Esophagus mucosa (tissue), 1 donor: ENCODE results near the gene ANO3. TPM values are rescaled to one million over a fixed set of nuclear protein-coding genes. Genes with fewer than 3 reads are reported as not detected.
A peak's percentile ranks its signal among the peaks of the same experiment; 100 is the strongest.
"Not testable (repeated sequence)": the region's sequence is repeated elsewhere in the genome, so short reads cannot be mapped to it uniquely, and the experiment has no call there.

Source experiments
- ATAC-seq: fragments of 200-7000 bp; cut with Tn5 transposase; one replicate; pipeline ENCODE4 v1.9.1; 2020
- total RNA-seq: library from RNA; stranded (reverse); gene quantifications from one replicate; pipeline ENCODE4 v1.2.4, GENCODE V29; 2023
- donor health status: DM: yes; HTN: yes; CAD: no.

The ANO3 gene
- not detected for total RNA-seq

- peak; percentile 38 for ATAC-seq
These were observed at the start of gene ANO3 for GRCh38 chr11:26331911-26332571. Gene ANO3 (plus strand): TSS chr11:26332130. CDS start chr11:26332276, 146 bp downstream.

- no peak for ATAC-seq
These were observed 48.0 kb upstream of the ANO3 start for GRCh38 chr11:26283852-26284408.

GRCh38 chr11:26285608-26286007 lies 46.3 kb upstream of the ANO3 start:
- ATAC-seq = no peak

DNA sequence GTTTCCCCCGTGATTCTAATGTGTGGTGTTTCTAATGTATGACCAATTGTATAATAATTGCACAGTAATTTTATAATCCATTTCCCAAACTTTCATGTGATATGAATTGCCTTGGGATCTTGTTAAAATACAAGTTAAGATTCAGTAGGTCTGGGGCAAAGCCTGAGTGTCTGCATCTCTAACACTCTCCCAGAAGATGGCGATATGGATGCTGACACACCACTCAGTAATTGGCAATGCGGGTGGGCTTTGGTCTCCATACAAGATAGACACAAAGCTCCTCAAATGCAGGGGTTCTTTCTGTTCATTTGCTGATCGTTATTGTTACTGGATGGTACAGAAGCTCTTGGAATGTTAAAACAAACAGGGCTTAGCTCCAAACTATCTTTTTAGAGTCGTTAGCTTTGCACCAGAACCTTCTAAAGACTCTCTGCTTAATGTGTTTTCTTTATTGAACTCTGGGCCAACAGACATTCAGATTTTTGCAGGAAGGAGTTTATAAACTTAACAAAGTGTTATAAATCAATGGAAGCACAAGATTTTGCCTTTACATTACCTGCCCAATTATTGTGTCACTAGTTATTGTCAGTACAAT lies 45.4 kb upstream of the ANO3 start:
- ATAC-seq = no peak

GRCh38 chr11:26287067-26287518 lies 44.8 kb upstream of the ANO3 start:
- ATAC-seq = no peak

DNA sequence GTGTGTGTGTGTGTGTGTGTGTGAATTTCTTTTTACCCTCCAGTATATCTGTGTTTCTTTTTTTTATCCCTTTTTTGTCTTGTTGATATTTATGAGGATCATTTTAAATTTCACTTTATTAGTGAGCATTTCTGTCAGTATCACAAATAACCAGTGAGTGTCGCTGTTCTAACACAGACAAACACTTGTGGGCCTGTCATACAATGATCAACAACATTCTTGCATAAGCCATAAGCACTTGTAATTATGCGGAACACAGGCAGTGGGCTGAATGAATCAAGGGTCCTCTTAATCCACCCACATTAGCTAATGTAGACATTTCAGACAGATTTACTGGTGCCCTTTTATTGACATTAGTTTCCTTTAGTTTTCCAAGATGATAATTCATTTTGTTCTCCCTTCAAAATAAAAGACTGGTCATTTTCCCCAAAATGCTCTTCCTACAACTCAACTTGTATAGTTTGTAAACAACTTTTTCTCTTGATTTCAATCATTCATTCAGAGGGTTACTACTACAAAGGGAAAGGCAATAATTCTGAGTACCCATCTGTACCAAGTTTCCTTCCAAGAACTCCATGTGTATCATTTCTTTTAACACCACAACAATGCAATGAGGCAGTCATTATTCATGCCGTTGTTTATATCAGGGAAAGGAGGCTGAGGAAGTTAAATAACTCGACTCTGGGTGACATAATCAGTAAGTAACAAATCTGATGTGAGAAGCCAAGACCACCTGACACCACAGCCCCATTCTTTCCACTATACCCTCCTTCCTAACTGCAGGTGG lies 34.5 kb upstream of the ANO3 start:
- peak; percentile 80 for ATAC-seq

DNA sequence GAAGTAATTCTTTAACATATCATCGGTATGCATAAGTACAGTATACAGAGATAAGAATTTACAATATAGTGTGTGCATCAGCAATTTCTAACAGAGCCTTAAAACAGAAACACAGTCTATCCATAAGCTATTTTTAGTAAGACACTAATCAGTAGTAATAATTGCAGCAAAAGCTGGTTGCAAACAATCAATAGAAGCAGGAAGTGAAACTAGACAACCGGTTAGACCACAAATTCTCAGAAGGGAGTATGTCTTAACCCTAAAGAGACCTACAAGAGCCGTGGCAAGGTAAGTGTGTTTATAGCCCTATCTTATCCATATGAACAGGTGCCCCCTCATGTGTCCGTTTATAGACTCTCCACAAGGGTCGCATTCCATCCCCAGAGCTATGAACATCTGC lies 15.6 kb upstream of the ANO3 start:
- ATAC-seq = not testable (repeated sequence)

DNA sequence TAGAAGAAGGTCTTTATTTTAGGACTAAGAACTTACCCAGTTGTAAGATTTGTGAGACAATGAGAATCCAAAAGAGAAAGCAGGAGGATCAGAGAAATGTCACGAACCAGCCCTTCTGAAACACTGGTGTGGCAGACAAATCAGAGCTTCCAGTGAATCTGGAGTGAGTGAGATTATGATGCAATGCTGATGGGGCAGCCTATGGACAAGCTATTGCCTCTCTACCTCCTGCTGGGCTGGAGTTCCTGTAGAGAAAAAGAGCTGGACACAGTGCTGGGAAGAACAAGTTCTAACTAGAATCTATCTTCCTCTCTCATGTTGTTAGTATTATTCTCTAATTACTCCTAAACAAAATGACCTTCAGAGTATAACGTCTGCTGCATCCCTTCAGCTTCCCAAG lies 12.0 kb upstream of the ANO3 start:
- no peak for ATAC-seq

- no peak for ATAC-seq
These were observed 10.4 kb upstream of the ANO3 start for GRCh38 chr11:26321516-26321915.

- ATAC-seq = no peak
These were observed 9.4 kb upstream of the ANO3 start for GRCh38 chr11:26322335-26323067.

GRCh38 chr11:26323837-26324236 lies 8.1 kb upstream of the ANO3 start:
- ATAC-seq = no peak

DNA sequence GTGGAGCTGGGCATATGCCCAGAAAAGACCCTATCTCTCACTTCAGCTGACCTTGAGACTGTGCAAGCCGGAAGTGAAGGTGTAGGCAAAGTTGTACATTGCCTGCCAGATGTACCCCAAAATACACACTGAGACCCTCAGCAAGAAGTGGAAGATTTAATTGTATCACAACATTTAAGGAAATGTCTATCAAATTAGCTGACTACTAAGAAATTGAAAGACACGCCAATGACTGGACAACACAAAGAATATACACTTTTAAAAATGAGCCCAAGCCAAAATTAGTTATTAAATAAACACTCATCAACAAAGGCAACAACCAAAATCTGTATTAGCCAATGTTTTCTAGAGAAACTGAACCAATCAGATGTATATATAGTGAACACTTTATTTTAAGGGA lies 7.7 kb upstream of the ANO3 start:
- ATAC-seq = no peak

DNA sequence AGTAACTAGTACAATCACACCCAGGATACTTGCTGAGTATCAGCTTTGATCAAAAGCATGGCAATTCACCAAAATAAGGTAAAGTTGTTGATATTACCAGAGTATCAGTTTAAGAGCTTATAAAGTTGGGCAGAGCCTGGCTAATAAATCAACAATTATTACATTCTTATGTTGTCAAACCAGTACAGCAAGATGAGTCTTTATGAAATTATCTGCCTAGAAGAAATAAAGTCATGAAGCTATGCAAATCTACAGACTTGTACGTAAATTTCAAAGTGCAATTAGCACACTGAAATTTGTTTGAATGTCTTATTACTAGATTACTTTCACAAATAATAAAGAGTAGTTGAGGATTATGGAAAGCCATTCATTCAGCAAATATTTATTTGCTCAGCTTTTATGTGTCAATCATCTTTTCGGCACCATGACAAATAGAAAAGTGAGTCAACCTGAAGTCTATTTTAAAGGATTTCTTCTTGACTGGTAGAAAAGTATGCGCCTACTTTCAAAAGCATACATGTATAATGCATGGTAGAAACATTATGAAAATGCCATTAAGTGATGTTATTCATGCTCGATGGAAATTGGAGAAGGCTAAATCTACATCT lies 5.0 kb upstream of the ANO3 start:
- peak; percentile 87 for ATAC-seq

- no peak for ATAC-seq
These were observed 2.7 kb upstream of the ANO3 start for GRCh38 chr11:26329206-26329605.

GRCh38 chr11:26330262-26330661 lies 1.7 kb upstream of the ANO3 start:
- ATAC-seq = no peak

DNA sequence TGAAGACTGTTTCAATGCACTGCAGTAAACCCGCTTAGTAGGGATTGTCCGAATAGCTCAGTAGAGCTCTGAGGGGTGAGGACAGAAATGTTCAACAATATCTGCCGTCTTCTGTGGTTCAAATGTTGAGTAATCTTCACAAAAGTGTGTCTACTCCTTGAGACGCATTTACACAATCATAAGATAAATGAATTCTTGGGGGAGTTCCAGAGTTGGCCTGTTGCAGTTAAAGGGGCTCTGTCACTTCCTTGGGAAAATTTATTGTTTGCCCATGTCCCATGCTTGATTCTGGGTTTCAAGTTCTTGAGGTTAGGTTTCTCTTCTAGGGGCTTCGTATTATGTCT lies 614 bp downstream of the ANO3 start:
- ATAC-seq = no peak

GRCh38 chr11:26333906-26334305 lies 2.0 kb downstream of the ANO3 start:
- no peak for ATAC-seq

- ATAC-seq = no peak
These were observed 4.0 kb downstream of the ANO3 start for GRCh38 chr11:26335903-26336302.

DNA sequence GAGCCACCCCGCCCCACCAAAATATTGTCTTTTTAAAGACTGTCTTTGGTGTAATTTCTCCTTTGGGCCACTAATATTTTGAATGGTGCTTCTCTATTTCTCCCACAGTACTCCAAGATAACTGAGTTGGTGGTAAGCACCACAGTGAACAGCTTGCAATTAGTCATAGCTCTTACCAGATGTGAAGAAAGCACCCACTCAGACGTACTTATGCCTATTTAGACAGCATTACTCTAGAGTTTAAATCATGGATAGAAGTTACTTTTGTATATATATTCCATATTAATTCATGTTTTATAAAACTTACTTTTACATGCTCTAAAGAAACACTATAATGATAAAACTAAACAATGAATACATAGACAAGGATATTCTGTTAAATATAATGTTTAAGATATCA lies 12.7 kb downstream of the ANO3 start:
- no peak for ATAC-seq

GRCh38 chr11:26348776-26349175 lies 16.8 kb downstream of the ANO3 start:
- ATAC-seq = no peak

GRCh38 chr11:26350002-26350401 lies 18.1 kb downstream of the ANO3 start:
- no peak for ATAC-seq

DNA sequence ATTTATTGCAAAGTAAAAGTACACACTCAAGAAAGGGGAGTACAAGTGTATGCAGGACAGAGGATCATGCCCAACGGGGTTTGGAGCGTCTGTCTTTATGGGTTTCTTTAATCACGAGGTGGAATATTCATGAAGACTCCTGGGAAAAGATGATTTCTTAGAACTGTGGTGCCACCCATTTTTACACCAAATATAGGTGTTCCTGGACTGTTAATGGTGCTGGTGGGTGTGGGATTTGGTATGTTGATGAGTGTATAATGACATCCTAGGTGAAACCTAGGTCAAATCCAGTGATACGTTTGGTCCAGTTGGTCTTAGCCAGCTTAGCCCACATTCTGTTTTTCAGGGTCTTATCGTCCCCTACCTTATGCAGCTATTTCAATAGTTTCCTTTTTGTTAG lies 21.1 kb downstream of the ANO3 start:
- ATAC-seq = no peak
